Measurements from ENCODE around the gene CHP1. TPM values are rescaled to one million over a fixed set of nuclear protein-coding genes. Genes with fewer than 3 reads are reported as not detected.
"Not testable (repeated sequence)": the region's sequence is repeated elsewhere in the genome, so short reads cannot be mapped to it uniquely, and the experiment has no call there.

Gene CHP1
- polyA plus RNA-seq, 3 donors = 57.2 to 67.2 (median 58.8) TPM

DNA sequence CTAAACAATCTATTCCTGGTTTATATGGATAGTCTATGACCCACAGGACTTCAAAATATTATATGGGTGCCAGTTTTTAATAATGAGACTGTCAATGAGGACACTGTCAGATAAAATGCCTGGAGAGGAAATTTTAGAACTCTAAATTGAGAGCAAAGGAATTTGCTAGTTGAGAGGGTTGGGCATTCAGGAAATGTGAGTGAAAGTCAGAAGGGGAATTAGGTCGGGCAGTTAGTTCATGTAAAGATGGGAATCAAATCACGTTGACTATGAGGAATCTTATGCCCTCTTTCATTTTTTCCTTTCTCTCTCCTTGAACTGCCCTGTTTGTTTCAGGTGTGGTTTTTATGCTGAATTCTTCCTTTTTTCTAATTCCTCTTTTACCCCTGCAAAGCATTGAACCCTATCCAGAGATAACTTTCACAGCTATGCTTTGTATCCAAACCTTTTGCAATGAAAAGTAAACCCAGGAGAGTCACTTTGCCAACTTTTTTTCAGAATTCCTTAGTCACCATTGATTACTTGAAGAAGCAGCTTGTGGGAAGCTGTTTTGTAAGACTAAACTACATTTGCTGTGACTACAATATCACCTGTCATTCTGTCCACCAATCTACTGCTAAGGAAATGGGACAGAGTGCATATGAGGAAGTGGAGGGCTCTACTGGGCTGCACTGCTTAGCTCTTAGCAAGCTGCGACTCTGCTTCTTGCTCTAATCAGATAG is 27.8 kb downstream of the CHP1 start:
- peak overlapping the region; percentile 19 to 89 (median 75) for H3K27ac Mint-ChIP-seq
- H3K4me1 ChIP-seq (ENCODE audit: control insufficient read depth in 1 of 2, insufficient read depth in 2 of 2, low read length in 2 of 2) = peaks cover 22 to 34% of the 10 kb centered on the region in 2 donors
- peaks cover 41% of the 10 kb centered on the region for H3K4me1 Mint-ChIP-seq
- peaks cover 48 to 79% of the 10 kb centered on the region in 2 donors for H3K36me3 Mint-ChIP-seq
- intact Hi-C loops (cut with micrococcal nuclease) = no loop called here
- WGBS (ENCODE audit: insufficient coverage) = no CpG with 5 or more reads among the region's 3 CpGs
- peaks cover 0 to 2% (median 0%) of the 10 kb centered on the region in 7 donors for H3K9me3 Mint-ChIP-seq
- peak overlapping the region in 1 of 2 donors; percentile 62 for H3K27ac ChIP-seq (ENCODE audit: low read depth in 1 of 2, low read length in 2 of 2)
- TF ChIP-seq, protein P1, sequence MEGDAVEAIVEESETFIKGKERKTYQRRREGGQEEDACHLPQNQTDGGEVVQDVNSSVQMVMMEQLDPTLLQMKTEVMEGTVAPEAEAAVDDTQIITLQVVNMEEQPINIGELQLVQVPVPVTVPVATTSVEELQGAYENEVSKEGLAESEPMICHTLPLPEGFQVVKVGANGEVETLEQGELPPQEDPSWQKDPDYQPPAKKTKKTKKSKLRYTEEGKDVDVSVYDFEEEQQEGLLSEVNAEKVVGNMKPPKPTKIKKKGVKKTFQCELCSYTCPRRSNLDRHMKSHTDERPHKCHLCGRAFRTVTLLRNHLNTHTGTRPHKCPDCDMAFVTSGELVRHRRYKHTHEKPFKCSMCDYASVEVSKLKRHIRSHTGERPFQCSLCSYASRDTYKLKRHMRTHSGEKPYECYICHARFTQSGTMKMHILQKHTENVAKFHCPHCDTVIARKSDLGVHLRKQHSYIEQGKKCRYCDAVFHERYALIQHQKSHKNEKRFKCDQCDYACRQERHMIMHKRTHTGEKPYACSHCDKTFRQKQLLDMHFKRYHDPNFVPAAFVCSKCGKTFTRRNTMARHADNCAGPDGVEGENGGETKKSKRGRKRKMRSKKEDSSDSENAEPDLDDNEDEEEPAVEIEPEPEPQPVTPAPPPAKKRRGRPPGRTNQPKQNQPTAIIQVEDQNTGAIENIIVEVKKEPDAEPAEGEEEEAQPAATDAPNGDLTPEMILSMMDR (IDR thresholded peaks at IDR 0.05) = no peak
- H3K4me3 ChIP-seq (replicated peaks in 1 of 3; ENCODE audit: low read depth in 2 of 3, low read length in 3 of 3) = no peak overlapping the region
- H3K9me3 ChIP-seq (replicated peaks in 1 of 2; ENCODE audit: control insufficient read depth in 1 of 2, insufficient read depth in 1 of 2, low read length in 2 of 2) = no peaks in the 10 kb centered on the region
- H3K4me2 ChIP-seq (replicated peaks; ENCODE audit: extremely low read depth, low read length, poor library complexity, severe bottlenecking) = no peak overlapping the region
- H3K4me3 Mint-ChIP-seq = no peak overlapping the region
- H3K9ac ChIP-seq (ENCODE audit: insufficient read depth, low read length, poor library complexity, severe bottlenecking) = no peak overlapping the region
- H4K20me1 ChIP-seq (ENCODE audit: insufficient read depth, low read length) = no peaks in the 10 kb centered on the region
- peaks cover 56 to 76% of the 10 kb centered on the region in 2 donors for H3K36me3 ChIP-seq (replicated peaks in 1 of 2; ENCODE audit: control insufficient read depth in 1 of 2, insufficient read depth in 2 of 2, low read length in 2 of 2)
- H3K27me3 Mint-ChIP-seq (ENCODE audit: low read depth in 3 of 3) = peaks cover 0 to 3% (median 0%) of the 10 kb centered on the region in 3 donors
- no peaks in the 10 kb centered on the region for H3K27me3 ChIP-seq (ENCODE audit: control insufficient read depth in 2 of 2, insufficient read depth in 2 of 2, low read length in 2 of 2)
- peak; percentile 19 to 55 (median 46) for DNase-seq
- no peak overlapping the region for H2AFZ ChIP-seq (ENCODE audit: insufficient read depth, low read depth, low read length, poor library complexity, severe bottlenecking)
- no peaks in the 10 kb centered on the region for H3K79me2 ChIP-seq (ENCODE audit: insufficient read depth, low read length)

DNA sequence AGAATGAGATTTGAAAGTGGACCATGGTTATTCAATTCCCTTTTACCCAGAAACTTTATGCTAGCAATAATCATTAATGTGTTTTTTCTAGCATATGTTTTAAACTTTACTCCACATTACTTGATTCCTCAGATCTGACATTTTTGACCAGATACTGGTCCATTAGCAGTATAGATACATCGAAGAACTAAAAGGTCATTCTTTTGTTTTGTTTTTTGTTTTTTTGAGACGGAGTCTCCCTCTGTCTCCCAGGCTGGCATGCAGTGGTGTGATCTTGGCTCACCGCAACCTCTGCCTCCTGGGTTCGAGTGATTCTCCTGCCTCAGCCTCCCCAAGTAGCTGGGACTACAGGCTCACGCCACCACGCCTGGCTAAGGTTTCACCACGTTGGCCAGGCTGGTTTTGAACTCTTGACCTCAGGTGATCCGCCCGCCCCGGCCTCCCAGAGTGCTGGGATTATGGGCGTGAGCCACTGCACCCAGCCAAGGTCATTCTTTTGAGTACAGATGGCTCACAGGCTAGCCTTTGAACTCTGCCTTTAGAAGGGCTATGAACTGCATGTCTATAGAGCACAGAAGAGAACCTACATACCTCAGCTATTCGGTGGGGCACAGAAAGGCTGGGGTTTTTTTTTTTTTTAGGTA is 28.6 kb downstream of the CHP1 start:
- H2AFZ ChIP-seq (ENCODE audit: insufficient read depth, low read depth, low read length, poor library complexity, severe bottlenecking) = no peak overlapping the region
- intact Hi-C loops (cut with micrococcal nuclease) = no loop called here
- Mint-ChIP-seq H3K4me3 (no peak overlapping the region), H3K27ac (peak overlapping the region in 4 of 7 donors; percentile 37 to 88 (median 49)), H3K9me3 (peaks cover 0 to 2% (median 0%) of the 10 kb centered on the region in 7 donors), H3K36me3 (peaks cover 46 to 82% of the 10 kb centered on the region in 2 donors), H3K4me1 (peaks cover 45% of the 10 kb centered on the region), H3K27me3 (ENCODE audit: low read depth in 3 of 3) (peaks cover 0 to 3% (median 0%) of the 10 kb centered on the region in 3 donors)
- H3K4me1 ChIP-seq (ENCODE audit: control insufficient read depth in 1 of 2, insufficient read depth in 2 of 2, low read length in 2 of 2) = peaks cover 26 to 39% of the 10 kb centered on the region in 2 donors
- peaks cover 57 to 76% of the 10 kb centered on the region in 2 donors for H3K36me3 ChIP-seq (replicated peaks in 1 of 2; ENCODE audit: control insufficient read depth in 1 of 2, insufficient read depth in 2 of 2, low read length in 2 of 2)
- no peak overlapping the region for H3K27ac ChIP-seq (ENCODE audit: low read depth in 1 of 2, low read length in 2 of 2)
- 94% methylated on average over 11 of the region's 12 CpGs for WGBS (ENCODE audit: insufficient coverage)
- no peaks in the 10 kb centered on the region for H4K20me1 ChIP-seq (ENCODE audit: insufficient read depth, low read length)
- H3K9ac ChIP-seq (ENCODE audit: insufficient read depth, low read length, poor library complexity, severe bottlenecking) = no peak overlapping the region
- no peak overlapping the region for H3K4me3 ChIP-seq (replicated peaks in 1 of 3; ENCODE audit: low read depth in 2 of 3, low read length in 3 of 3)
- no peak for DNase-seq
- H3K27me3 ChIP-seq (ENCODE audit: control insufficient read depth in 2 of 2, insufficient read depth in 2 of 2, low read length in 2 of 2) = no peaks in the 10 kb centered on the region
- no peaks in the 10 kb centered on the region for H3K9me3 ChIP-seq (replicated peaks in 1 of 2; ENCODE audit: control insufficient read depth in 1 of 2, insufficient read depth in 1 of 2, low read length in 2 of 2)
- TF ChIP-seq, protein P1 (IDR thresholded peaks at IDR 0.05) = no peak
- H3K79me2 ChIP-seq (ENCODE audit: insufficient read depth, low read length) = no peaks in the 10 kb centered on the region
- H3K4me2 ChIP-seq (replicated peaks; ENCODE audit: extremely low read depth, low read length, poor library complexity, severe bottlenecking) = no peak overlapping the region

DNA sequence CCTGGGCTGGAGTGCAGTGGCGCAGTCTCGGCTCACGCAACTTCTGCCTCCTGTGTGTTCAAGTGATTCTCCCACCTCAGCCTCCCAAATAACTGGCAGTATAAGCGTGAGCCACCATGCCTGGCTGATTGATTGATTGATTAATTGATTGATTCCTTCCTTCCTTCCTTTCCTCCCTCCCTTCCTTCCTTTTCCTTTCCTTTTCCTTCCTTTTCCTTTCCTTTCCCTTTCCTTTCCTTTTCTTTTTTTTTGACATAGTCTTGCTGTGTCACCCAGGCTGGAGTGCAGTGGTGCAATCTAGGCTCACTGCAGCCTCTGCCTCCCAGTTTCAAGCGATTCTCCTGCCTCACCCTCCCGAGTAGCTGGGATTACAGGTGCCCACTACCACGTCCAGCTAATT is 29.9 kb downstream of the CHP1 start:
- H3K27me3 Mint-ChIP-seq (ENCODE audit: low read depth in 3 of 3); DNase-seq; H3K79me2 ChIP-seq (ENCODE audit: insufficient read depth, low read length); H2AFZ ChIP-seq (ENCODE audit: insufficient read depth, low read depth, low read length, poor library complexity, severe bottlenecking); H4K20me1 ChIP-seq (ENCODE audit: insufficient read depth, low read length); H3K9ac ChIP-seq (ENCODE audit: insufficient read depth, low read length, poor library complexity, severe bottlenecking); H3K27ac Mint-ChIP-seq; H3K9me3 Mint-ChIP-seq; H3K27ac ChIP-seq (ENCODE audit: low read depth in 1 of 2, low read length in 2 of 2); H3K27me3 ChIP-seq (ENCODE audit: control insufficient read depth in 2 of 2, insufficient read depth in 2 of 2, low read length in 2 of 2); intact Hi-C loops (cut with micrococcal nuclease); H3K9me3 ChIP-seq (replicated peaks in 1 of 2; ENCODE audit: control insufficient read depth in 1 of 2, insufficient read depth in 1 of 2, low read length in 2 of 2); H3K4me2 ChIP-seq (replicated peaks; ENCODE audit: extremely low read depth, low read length, poor library complexity, severe bottlenecking); H3K4me3 ChIP-seq (replicated peaks in 1 of 3; ENCODE audit: low read depth in 2 of 3, low read length in 3 of 3); H3K4me3 Mint-ChIP-seq: not testable (repeated sequence)
- H3K36me3 Mint-ChIP-seq = peaks cover 53 to 83% of the 10 kb centered on the region in 2 donors
- Histone ChIP-seq H3K36me3 (replicated peaks in 1 of 2; ENCODE audit: control insufficient read depth in 1 of 2, insufficient read depth in 2 of 2, low read length in 2 of 2) (peaks cover 52 to 76% of the 10 kb centered on the region in 2 donors), H3K4me1 (ENCODE audit: control insufficient read depth in 1 of 2, insufficient read depth in 2 of 2, low read length in 2 of 2) (peaks cover 26 to 39% of the 10 kb centered on the region in 2 donors)
- H3K4me1 Mint-ChIP-seq = peaks cover 42% of the 10 kb centered on the region
- WGBS (ENCODE audit: insufficient coverage) = no CpG with 5 or more reads among the region's 7 CpGs

Data from CD14-positive monocyte (primary cell).